GM19240 (cell line): ENCODE results near the gene ZNF519.
"Not testable (repeated sequence)": the region's sequence is repeated elsewhere in the genome, so short reads cannot be mapped to it uniquely, and the experiment has no call there.

Experiments used
- DNase-seq: peaks from one replicate; pipeline ENCODE4 v3.0.0; 2011; ENCODE audit warnings: low spot score; ENCODE audit not compliant: insufficient read length

Gene ZNF519

DNA sequence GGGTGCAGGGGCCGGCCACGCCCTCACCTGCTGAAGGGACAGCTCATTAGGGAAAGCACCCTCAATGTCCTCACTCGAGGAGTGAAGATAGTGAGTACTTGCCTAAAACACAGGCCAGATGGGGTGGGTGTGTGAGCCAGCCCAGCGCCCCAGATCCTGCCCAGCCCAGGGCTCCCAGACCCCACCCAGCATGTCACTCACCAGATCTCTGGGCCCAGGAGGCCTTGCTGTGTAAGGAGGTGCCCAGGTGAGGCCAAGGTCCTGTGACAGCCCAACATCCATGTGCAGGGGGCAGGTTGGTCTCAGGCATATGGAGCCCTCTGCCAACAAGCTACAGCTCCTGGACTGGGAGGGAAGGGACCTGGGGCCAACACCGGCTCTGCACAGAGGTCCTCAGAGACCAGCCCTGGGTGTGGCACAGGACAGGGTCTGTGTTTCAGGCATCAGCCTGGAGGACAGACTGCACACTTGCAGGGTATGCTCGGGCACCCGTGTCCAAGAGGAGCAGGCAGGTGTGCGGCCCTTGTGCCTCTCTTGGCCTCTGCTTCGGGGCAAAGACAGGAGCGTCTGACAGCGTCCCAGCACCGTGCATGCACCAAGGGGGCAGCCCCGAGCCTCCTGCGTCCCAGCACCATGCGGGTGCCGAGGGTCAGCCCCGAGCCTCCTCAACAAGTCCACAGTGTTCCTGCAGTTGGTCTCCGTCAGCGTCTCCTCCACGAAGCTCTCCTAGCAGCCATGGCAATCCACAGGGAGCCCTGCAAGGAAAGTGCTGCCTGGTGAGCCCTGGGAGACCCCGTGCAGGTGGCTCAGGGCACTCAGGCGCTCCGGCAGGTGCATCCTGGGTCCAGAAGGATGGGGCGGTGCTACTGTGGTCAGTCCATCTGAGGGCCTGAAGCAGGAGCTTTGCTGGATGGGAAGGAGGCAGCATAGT, 16.0 kb upstream of the ZNF519 start:
- DNase-seq: not testable (repeated sequence)

DNA sequence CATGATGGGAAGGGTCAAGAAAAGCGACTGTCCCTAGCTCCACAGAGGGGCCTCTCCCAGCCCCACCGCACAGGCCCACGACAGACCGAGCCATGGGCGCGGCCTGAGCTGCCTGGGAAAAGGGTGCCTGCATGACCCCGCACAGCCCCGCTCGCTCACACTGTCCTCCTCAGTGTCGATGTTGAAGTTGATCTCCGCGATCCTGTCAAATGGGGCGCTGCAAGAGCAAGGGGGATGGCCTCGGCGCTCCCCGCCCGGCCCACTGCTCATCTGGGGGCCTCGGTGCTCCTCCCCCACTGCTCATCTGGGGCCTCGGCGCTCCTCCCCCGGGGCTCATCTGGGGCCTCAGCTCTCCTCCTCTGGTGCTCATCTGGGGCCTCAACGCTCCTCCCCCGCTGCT, 14.5 kb upstream of the ZNF519 start:
- not testable (repeated sequence) for DNase-seq

DNA sequence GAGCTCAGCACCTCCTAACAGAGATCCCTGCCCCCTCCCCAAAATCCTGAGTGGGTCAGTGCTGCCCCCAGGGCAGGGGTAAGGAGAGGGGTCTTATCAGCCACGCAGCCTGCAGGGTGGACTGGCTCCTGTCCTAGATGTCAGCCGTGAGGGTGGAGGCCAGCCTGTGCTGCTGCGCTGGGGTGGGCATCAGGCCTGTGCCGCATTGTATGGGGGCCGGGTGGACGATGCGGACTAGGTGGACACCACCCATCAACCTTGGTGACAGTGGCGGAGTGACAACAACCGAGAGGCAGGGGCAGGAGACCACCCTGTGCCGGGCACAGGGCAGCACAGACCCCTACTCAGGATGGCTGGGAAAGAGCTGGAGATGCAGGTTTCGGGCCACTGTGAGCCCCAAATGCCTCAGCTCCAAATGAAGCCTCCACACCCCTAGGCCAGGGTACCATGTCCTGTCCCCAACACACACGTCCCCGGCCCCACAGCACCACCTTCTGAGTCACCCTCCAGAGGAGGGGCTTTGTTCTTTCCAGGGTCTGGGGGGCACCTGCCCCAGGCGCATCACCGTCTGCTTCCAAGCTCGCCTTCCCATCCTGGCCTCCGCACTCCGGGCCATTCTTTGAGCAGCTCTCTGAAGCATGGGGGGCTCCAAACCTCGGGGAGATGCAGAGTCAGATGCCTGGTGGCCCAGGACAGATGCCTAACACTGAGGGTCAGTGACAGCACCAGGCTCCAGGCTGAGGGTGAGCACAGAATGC, 13.5 kb upstream of the ZNF519 start:
- DNase-seq: not testable (repeated sequence)

DNA sequence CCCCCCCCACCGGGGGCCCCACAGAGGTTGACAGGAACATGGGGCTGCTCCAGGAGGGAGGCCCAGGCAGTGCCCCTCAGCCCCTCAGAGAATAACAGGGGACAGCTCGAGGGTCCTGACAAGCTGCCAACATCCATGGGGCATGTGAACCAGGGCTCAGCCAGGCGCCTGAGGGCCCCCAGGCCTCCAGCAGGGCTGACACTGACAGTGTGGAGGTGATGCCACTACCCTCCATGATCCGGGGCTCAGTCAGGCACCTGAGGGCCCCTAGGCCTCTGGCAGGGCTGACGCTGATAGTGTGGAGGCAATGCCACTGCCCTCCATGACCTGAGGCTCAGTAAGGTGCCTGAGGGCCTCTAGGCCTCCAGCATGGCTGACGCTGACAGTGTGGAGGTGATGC, 12.8 kb upstream of the ZNF519 start:
- DNase-seq: not testable (repeated sequence)

DNA sequence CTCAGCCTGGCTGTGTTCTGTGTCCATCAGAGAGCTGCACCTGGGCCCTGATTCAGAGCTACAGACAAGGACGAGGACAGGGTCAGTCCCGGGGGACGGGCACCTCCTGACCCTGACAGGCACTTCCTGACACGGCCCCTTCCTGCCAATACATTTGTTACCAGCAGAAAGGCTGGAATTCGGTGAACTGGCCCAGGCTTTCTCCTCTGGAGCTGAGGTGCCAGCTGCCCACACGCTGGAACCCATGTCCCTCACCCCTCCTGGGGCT, 12.3 kb upstream of the ZNF519 start:
- no peak for DNase-seq

DNA sequence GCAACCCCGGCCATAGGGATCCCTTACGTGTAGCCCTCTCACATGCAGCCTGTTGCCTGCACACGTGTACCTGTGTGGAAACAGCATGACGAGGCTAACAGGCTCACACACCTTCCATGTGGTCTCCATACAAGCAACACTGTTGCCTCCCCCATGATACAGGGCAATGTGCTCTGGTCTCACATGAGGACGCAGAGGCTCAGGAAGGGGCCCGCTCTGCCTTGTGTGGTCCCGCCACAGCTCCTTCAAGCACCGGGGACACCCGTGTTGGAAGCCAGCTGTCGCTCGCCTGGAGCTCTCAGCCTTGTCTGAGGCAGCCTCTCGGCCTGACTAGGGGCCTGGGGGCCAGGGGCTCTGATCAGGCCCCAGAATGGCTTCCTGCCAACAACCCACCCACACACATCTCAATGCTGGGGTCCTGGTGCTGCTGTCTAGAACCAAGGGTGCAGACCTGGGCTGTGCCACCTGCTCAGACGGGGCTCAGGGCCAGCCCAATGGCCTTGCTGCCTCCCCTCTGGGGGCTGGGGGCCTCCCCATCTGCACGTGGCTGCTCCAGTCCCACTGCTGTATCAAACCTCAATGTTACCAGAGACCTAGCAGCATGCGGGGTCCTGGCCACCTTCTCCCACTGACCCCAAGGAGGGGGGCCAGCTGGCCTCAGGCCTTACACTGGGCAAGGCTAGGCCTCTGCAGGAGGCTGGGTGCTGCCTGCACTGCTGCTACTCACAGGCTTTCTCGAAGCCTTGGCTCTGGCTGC, 11.8 kb upstream of the ZNF519 start:
- not testable (repeated sequence) for DNase-seq

DNA sequence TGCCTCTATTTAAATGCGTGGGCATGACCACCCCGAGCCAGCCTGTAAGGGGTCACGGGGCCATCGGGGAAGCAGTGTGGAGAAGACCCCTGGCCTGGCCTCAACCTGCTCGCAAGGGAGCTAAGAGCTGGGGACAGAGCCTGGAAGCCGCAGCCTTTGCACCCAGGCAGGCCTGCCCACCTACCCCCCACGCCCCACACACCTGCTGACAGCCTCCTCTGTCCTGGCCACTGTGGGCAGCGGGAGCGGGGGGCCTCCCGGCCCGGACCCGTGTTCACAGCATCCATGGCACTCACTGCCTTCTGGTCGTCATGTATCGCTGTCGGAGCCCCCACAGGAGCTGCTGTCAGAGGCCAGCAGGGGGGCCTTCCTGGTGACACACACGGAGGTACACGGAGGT, 11.2 kb upstream of the ZNF519 start:
- DNase-seq: not testable (repeated sequence)

DNA sequence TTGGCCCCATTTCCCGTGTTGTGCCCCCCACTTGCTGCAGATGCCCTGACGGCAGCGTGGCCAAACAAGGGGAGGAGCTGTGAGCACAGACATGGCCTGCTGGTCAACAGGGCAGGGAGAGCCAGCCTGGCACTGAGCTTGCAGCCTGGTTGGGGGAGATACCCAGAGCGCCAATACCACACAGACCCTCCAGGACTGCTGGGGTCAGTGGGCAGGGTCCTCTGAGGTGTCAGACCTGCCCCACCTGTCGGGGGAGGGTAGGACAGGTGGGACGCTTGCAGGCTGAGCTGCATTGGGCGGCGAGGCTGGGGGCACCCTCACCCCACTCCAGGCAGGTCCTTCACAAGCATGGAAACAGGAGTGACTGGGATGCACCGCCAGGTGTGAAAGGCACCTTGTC, 9.9 kb upstream of the ZNF519 start:
- DNase-seq: not testable (repeated sequence)

DNA sequence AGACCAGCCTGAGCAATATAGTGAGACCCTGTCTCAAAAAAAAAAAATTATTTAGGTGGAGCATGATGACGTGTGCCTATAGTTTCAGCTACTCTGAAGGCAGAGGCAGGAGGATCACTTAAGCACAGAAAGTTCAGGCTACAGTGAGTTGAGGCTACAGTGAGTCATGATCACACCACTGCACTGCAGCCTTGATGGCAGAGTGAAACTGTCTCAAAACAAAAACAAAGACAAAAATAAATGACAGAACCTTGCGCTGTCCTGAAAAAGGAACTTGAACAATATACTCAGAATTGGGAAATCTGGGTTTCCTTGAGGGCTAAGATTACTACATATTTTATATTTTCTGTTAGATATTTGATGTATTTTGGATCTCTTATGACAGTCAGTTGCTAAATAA, 7.3 kb upstream of the ZNF519 start:
- DNase-seq: not testable (repeated sequence)

DNA sequence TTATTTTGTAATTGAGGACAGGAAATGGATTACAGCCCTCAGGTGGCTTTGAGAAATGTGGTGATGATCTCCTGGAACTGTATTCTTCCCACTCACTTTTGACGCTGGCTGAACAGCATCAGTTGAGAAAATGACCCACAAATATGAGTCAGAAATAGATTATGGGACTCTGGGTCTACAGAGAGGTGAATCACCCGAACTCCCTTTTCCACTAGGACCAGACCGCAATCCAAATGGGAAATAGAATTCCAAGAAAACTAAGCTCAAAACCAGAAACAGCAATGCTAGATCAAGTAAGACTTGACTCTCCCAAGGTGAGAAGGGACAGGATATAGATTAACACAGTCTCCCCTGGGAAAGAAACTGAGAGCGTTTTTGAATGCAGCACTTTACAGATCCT, 5.7 kb upstream of the ZNF519 start:
- DNase-seq: not testable (repeated sequence)

DNA sequence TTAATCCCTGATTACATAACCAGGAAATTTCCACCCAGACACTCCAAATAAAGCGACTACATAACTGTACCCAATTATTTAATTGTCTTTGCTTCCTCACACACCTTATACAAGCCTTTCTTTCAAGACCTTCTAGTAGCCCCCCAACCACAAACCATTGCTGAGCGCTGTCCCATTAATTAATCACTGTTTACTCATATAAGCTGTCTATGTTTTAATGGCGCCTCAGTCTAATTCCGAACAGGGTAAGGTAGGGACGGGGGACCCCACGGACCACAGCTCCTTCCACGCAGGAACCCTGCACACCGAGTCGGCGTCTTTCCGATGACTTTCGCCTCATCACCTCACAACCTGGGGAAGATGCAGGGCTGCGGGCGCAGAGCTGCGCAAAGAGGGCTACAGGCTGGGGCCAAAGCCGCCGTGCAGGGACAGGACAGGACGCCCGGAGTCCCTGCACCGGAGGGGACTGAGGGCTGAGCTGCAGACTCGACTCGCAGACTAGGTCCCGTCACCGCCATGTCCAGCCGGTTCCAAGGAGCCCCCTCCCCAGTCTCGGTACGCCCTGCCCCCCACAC, 452 bp downstream of the ZNF519 start:
- not testable (repeated sequence) for DNase-seq

DNA sequence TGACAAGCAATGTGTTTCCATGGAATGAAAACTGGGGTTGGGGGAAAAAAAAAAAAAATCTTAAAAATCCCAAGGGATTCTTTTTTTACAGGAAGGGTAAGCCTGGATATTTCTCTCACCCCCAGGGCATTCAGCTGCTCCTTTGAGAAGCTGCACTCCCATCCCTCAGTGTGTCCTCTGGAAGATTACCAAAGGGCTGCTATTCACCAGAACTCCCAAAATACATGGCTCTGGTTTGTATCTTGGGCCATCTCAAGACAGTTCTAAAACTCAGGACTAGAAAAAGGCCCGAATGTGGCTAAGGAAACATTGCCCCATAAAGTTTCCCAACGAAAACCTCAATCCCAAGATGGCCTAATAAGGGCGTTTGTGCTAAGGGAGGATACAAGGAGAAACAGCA, 1.4 kb downstream of the ZNF519 start:
- DNase-seq: not testable (repeated sequence)

DNA sequence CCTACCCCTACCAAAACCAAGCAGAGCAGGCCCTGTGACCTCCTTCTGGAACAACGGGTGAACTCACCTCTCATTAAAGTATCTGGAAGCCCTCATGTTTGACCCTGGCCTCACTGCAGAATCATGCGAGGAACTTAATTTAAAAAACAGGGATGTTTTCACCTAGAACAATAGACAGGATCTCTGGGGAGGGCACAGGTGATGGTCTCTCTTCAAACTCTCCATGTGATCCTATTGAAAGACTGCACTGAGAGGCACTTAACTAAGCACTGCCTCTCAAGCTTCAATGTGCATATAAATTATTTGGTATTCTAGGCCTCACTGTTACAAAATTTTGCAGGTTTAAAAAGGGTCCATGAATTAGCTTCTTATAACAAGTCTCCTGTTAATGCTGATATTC, 7.5 kb downstream of the ZNF519 start:
- no peak for DNase-seq

DNA sequence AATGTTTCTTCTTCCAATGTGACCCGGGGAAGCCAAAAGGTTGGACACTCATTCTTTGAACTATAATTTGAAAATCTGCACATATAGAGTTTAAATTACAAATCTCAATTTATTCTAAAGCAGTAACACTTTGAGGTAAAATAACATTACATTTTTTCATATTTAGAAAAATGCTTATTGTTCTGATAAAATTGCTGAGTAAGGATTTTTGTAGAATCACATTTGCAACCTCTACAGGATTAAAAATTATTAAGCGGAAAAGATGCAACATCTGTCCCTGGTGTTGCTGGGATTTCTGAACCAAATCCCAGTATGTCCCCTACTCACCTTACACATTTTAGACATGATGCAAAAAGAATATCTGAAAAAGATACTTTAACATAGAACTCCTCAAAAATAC, 10.1 kb downstream of the ZNF519 start:
- DNase-seq: no peak

DNA sequence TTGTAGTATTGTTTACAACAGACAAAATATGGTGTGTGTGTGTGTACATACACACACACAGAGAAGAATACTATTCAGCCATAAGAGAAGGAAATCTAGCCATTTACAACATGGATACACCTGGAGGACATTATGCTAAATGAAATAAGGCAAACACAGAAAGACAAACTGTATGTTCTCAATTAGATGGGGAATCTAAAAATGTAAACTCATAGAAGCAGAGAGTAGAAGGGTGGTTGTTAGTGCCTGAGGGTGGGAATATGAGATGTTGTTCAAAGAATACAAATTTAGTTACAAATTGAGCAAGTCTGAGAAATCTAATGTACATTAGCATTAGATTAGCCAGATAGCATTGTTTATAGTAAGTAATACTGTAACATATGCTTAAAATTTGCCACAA, 11.3 kb downstream of the ZNF519 start:
- DNase-seq: no peak

DNA sequence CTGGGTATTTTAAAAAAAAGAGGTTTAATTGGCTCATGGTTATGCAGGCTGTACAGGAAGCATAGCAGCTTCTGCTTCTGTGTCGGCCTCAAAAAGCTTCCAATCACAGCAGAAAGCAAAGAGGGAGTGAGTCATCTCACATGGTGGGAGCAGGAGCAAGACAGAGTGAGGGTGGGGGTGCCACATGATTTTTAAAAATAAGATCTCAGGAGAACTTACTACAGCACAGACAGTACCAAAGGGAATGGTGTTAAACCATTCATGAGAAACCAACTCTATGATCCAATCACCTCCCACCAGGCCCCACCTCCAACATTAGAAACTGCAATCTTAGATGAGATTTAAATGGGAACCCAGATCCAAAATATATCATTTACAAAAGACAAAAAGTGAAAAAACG, 14.6 kb downstream of the ZNF519 start:
- no peak for DNase-seq

DNA sequence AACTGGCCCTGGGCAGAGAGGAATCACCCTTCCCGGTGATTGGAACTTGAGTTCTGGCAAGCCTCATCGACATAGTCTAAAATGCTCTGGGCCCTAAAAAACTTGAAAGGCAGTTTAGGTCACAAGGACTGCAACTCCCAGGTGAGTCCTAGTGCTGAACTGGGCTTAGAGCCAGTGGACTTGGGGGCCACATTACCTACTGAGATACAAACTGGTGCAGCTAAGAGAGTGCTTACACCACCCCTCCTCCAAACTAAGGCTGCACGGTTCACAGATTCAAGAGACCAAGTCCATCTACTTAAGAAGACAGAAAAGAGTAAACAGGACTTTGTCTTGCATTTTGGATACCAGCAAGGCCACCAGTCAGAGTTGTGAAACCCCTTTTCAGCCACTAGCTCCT, 25.3 kb downstream of the ZNF519 start:
- no peak for DNase-seq

DNA sequence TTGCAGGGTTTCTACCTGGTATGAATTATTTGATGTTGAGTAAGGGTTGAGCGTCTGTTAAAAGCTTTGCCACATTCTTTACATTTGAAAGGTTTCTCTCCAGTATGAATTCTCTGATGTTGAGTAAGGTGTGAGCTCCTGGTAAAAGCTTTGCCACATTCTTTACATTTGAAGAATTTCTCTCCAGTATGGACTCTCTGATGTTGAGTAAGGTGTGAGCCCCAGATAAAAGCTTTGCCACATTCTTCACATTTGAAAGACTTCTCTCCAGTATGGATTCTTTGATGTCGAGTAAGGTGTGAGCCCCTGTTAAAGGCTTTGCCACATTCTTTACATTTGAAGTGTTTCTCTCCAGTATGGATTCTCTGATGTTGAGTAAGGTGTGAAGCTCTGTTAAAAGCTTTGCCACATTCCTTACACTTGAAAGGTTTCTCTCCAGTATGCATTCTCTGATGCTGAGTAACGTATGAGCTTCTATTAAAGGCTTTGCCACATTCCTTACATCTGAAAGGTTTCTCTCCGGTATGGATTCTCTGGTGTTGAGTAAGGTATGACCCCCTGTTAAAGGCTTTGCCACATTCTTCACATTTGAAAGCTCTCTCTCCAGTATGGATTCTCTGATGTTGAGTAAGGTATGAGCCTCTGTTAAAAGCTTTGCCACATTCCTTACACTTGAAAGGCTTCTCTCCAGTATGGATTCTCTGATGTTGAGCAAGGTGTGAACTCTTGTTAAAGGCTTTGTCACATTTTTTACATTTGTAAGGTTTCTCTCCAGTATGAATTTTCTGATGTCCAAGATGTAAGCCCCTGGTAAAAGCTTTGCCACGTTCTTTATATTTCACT, 27.1 kb downstream of the ZNF519 start:
- DNase-seq: no peak

DNA sequence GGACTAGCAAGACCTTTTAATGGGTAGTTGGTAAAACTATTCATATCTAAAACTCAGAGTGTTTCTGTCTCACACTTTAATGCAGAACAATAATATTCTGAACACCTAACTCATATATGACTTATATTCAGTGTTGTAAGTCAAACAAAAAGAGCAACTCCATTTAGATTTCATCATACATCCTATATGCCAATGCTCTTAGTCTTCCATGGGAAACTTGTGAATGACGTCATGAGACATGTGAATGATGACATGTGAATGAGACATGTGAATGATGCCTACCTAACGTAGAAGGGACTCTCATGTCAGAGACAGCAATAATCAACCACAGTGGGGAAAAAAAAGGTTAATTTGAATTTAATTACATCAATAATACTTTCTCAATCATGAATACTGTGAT, 28.0 kb downstream of the ZNF519 start:
- no peak for DNase-seq

DNA sequence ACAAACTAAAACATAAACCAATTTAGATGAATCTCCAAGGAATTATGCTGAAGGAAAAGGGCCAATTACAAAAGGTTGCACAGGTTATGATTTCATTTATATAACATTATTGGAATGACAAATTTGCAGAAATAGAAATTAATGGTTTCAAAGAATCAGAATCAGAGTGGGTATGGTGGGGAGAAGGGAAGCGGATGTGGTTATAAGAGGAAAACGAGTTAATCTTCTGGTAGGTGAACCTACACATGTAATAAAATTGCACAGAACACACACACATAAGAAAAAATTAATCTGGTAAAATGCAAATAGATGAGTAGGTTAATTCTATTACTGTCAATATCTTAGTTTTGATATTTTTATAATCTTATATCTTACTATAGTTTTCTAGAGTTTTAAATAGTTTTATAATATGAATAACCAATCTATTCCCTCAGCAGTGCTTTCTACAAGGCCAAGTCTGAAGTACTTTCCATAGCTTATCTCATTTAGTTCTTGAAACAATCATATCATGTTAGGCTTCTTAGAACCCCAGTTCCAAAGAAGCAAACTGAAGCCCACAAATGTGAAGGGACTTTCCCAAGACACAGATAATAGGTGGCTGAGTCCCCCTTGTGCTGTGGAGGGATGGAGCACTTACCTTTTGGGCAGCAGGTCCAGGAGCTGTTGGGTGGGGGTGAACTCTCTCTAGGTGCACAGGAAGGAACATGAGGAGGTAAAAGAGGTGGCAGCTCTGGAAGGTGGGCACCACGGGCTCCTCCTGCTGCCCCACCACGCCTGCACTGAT, 31.5 kb downstream of the ZNF519 start:
- DNase-seq: no peak
